ENCODE measurements around the gene ANGEL2.
"Not testable (repeated sequence)": the region's sequence is repeated elsewhere in the genome, so short reads cannot be mapped to it uniquely, and the experiment has no call there.

The ANGEL2 gene

DNA sequence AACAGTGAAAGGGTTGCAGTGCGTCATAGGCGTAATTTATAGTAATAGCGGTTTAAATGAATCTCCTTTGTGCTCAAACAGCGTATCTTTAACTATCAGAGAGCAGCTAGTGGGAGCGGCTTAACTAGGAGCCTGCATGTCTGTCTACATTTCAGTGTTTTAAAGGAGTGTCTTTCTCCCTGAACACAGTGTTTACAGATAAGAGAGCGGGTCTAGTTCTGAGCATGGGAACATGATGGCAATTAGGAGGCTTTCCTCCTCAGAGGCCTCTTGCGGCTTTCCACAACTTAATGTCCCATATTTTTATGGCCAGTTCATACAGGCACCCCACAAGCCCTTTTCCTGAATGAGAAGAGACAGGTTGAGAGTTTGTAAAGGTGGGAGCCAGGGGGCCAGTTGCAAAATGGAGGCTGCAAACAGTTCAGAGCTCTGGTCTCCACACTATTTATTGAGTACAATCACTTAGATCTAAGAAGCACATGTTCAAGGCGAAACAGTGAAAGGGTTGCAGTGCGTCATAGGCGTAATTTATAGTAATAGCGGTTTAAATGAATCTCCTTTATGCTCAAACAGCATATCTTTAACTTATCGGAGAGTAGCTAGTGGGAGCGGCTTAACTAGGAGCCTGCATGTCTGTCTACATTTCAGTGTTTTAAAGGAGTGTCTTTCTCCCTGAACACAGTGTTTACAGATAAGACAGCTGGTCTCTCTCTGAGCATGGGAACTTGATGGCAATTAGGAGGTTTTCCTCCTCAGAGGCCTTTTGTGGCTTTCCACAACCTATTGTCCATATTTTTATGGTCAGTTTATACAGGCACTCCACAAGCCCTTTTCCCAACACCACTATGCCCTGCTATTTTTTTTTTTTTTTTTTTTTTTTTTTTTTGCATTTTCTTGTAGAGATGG lies 29.9 kb upstream of the ANGEL2 start:
- not testable (repeated sequence) for H3K4me1 ChIP-seq (ENCODE audit: control insufficient read depth in 1 of 2, insufficient read depth in 2 of 2, low read length in 2 of 2); H3K18ac ChIP-seq (ENCODE audit: low read length); H3K27ac ChIP-seq (ENCODE audit: low read depth, low read length); H2AK5ac ChIP-seq (ENCODE audit: low read length); H2AFZ ChIP-seq (ENCODE audit: insufficient read depth, low read length, poor library complexity); H4K12ac ChIP-seq (ENCODE audit: low read depth, low read length); H3K4me2 ChIP-seq (ENCODE audit: low read length); H2BK5ac ChIP-seq (ENCODE audit: low read depth, low read length, poor library complexity); H3K79me1 ChIP-seq (ENCODE audit: low read length); H2BK12ac ChIP-seq (ENCODE audit: low read length); H3K9me3 ChIP-seq (ENCODE audit: insufficient read depth, low read depth, low read length); DNase-seq; H3K9ac ChIP-seq (ENCODE audit: low read length); H3K27me3 ChIP-seq (ENCODE audit: insufficient read depth, low read length); H3K4me3 ChIP-seq (ENCODE audit: low read depth, low read length); H3K4ac ChIP-seq (ENCODE audit: low read depth, low read length); H3K23ac ChIP-seq (ENCODE audit: low read length); H4K91ac ChIP-seq (ENCODE audit: low read depth, low read length); H4K8ac ChIP-seq (ENCODE audit: low read depth, low read length); H2BK120ac ChIP-seq (ENCODE audit: insufficient read depth, low read length, poor library complexity); H3K14ac ChIP-seq (ENCODE audit: low read length); H3K36me3 ChIP-seq (ENCODE audit: control insufficient read depth in 1 of 2, insufficient read depth in 2 of 2, low read length in 2 of 2); H3K79me2 ChIP-seq (ENCODE audit: control insufficient read depth, insufficient read depth, low read length, poor library complexity)
- WGBS (ENCODE audit: extremely low coverage, insufficient coverage, insufficient read length), result no CpG with 5 or more reads among the region's 13 CpGs

GRCh38 chr1:213041443-213041842 lies 25.8 kb upstream of the ANGEL2 start:
- no peak overlapping the region for H4K8ac ChIP-seq (ENCODE audit: low read depth, low read length)
- H2BK120ac ChIP-seq (ENCODE audit: insufficient read depth, low read length, poor library complexity), result no peak overlapping the region
- no peaks in the 10 kb centered on the region for H3K79me1 ChIP-seq (ENCODE audit: low read length)
- H4K12ac ChIP-seq (ENCODE audit: low read depth, low read length), result no peak overlapping the region
- H3K4ac ChIP-seq (ENCODE audit: low read depth, low read length), result no peak overlapping the region
- no peak overlapping the region for H2BK5ac ChIP-seq (ENCODE audit: low read depth, low read length, poor library complexity)
- H3K79me2 ChIP-seq (ENCODE audit: control insufficient read depth, insufficient read depth, low read length, poor library complexity), result no peaks in the 10 kb centered on the region
- H2AFZ ChIP-seq (ENCODE audit: insufficient read depth, low read length, poor library complexity), result no peak overlapping the region
- no peak overlapping the region for H3K4me2 ChIP-seq (ENCODE audit: low read length)
- no peaks in the 10 kb centered on the region for H3K4me1 ChIP-seq (ENCODE audit: control insufficient read depth in 1 of 2, insufficient read depth in 2 of 2, low read length in 2 of 2)
- H2AK5ac ChIP-seq (ENCODE audit: low read length), result no peak overlapping the region
- no peak overlapping the region for H4K91ac ChIP-seq (ENCODE audit: low read depth, low read length)
- no peak overlapping the region for H3K14ac ChIP-seq (ENCODE audit: low read length)
- H3K23ac ChIP-seq (ENCODE audit: low read length), result no peak overlapping the region
- no CpG with 5 or more reads among the region's 1 CpG for WGBS (ENCODE audit: extremely low coverage, insufficient coverage, insufficient read length)
- no peak overlapping the region for H3K9ac ChIP-seq (ENCODE audit: low read length)
- DNase-seq, result no peak
- no peak overlapping the region for H3K18ac ChIP-seq (ENCODE audit: low read length)
- H2BK12ac ChIP-seq (ENCODE audit: low read length), result no peak overlapping the region
- no peak overlapping the region for H3K4me3 ChIP-seq (ENCODE audit: low read depth, low read length)
- H3K27me3 ChIP-seq (ENCODE audit: insufficient read depth, low read length), result no peaks in the 10 kb centered on the region
- no peak overlapping the region for H3K27ac ChIP-seq (ENCODE audit: low read depth, low read length)
- H3K9me3 ChIP-seq (ENCODE audit: insufficient read depth, low read depth, low read length), result no peaks in the 10 kb centered on the region
- H3K36me3 ChIP-seq (ENCODE audit: control insufficient read depth in 1 of 2, insufficient read depth in 2 of 2, low read length in 2 of 2), result no peaks in the 10 kb centered on the region

- H3K4me2 ChIP-seq (ENCODE audit: low read length), result no peak overlapping the region
- no CpG with 5 or more reads among the region's 2 CpGs for whole genome bisulfite sequencing (ENCODE audit: extremely low coverage, insufficient coverage, insufficient read length)
- no peak for DNase-seq
These were observed 19.9 kb upstream of the ANGEL2 start for GRCh38 chr1:213035573-213035972.

GRCh38 chr1:213034713-213035112 lies 19.0 kb upstream of the ANGEL2 start:
- no peak overlapping the region for H4K91ac ChIP-seq (ENCODE audit: low read depth, low read length)
- H3K4me3 ChIP-seq (ENCODE audit: low read depth, low read length), result no peak overlapping the region
- no peaks in the 10 kb centered on the region for H3K79me2 ChIP-seq (ENCODE audit: control insufficient read depth, insufficient read depth, low read length, poor library complexity)
- no peak overlapping the region for H2AK5ac ChIP-seq (ENCODE audit: low read length)
- no peak overlapping the region for H3K9ac ChIP-seq (ENCODE audit: low read length)
- no peaks in the 10 kb centered on the region for H3K79me1 ChIP-seq (ENCODE audit: low read length)
- no peak overlapping the region for H2BK5ac ChIP-seq (ENCODE audit: low read depth, low read length, poor library complexity)
- H4K12ac ChIP-seq (ENCODE audit: low read depth, low read length), result no peak overlapping the region
- no peak overlapping the region for H3K18ac ChIP-seq (ENCODE audit: low read length)
- no peak overlapping the region for H4K8ac ChIP-seq (ENCODE audit: low read depth, low read length)
- no peak for DNase-seq
- no peak overlapping the region for H3K4ac ChIP-seq (ENCODE audit: low read depth, low read length)
- H3K4me2 ChIP-seq (ENCODE audit: low read length), result no peak overlapping the region
- no peaks in the 10 kb centered on the region for H3K36me3 ChIP-seq (ENCODE audit: control insufficient read depth in 1 of 2, insufficient read depth in 2 of 2, low read length in 2 of 2)
- no peaks in the 10 kb centered on the region for H3K4me1 ChIP-seq (ENCODE audit: control insufficient read depth in 1 of 2, insufficient read depth in 2 of 2, low read length in 2 of 2)
- WGBS (ENCODE audit: extremely low coverage, insufficient coverage, insufficient read length), result no CpG with 5 or more reads among the region's 1 CpG
- H3K27me3 ChIP-seq (ENCODE audit: insufficient read depth, low read length), result no peaks in the 10 kb centered on the region
- H3K14ac ChIP-seq (ENCODE audit: low read length), result no peak overlapping the region
- no peak overlapping the region for H3K23ac ChIP-seq (ENCODE audit: low read length)
- H2AFZ ChIP-seq (ENCODE audit: insufficient read depth, low read length, poor library complexity), result no peak overlapping the region
- no peak overlapping the region for H2BK120ac ChIP-seq (ENCODE audit: insufficient read depth, low read length, poor library complexity)
- no peak overlapping the region for H3K27ac ChIP-seq (ENCODE audit: low read depth, low read length)
- H2BK12ac ChIP-seq (ENCODE audit: low read length), result no peak overlapping the region
- H3K9me3 ChIP-seq (ENCODE audit: insufficient read depth, low read depth, low read length), result peaks cover 2% of the 10 kb centered on the region

More at GRCh38 chr1:213035573-213035972, 19.9 kb upstream of the ANGEL2 start:
- H3K23ac ChIP-seq (ENCODE audit: low read length), result no peak overlapping the region
- no peak overlapping the region for H3K4me3 ChIP-seq (ENCODE audit: low read depth, low read length)
- no peaks in the 10 kb centered on the region for H3K4me1 ChIP-seq (ENCODE audit: control insufficient read depth in 1 of 2, insufficient read depth in 2 of 2, low read length in 2 of 2)
- no peak overlapping the region for H4K8ac ChIP-seq (ENCODE audit: low read depth, low read length)
- H3K18ac ChIP-seq (ENCODE audit: low read length), result no peak overlapping the region
- H3K9ac ChIP-seq (ENCODE audit: low read length), result no peak overlapping the region
- no peak overlapping the region for H2BK120ac ChIP-seq (ENCODE audit: insufficient read depth, low read length, poor library complexity)
- no peak overlapping the region for H2BK12ac ChIP-seq (ENCODE audit: low read length)
- H3K14ac ChIP-seq (ENCODE audit: low read length), result no peak overlapping the region
- H3K27me3 ChIP-seq (ENCODE audit: insufficient read depth, low read length), result no peaks in the 10 kb centered on the region
- H2BK5ac ChIP-seq (ENCODE audit: low read depth, low read length, poor library complexity), result no peak overlapping the region
- peaks cover 2% of the 10 kb centered on the region for H3K9me3 ChIP-seq (ENCODE audit: insufficient read depth, low read depth, low read length)
- H3K79me1 ChIP-seq (ENCODE audit: low read length), result no peaks in the 10 kb centered on the region
- no peak overlapping the region for H3K27ac ChIP-seq (ENCODE audit: low read depth, low read length)
- H3K4ac ChIP-seq (ENCODE audit: low read depth, low read length), result no peak overlapping the region
- H4K12ac ChIP-seq (ENCODE audit: low read depth, low read length), result no peak overlapping the region
- no peak overlapping the region for H4K91ac ChIP-seq (ENCODE audit: low read depth, low read length)
- no peak overlapping the region for H2AFZ ChIP-seq (ENCODE audit: insufficient read depth, low read length, poor library complexity)
- no peaks in the 10 kb centered on the region for H3K36me3 ChIP-seq (ENCODE audit: control insufficient read depth in 1 of 2, insufficient read depth in 2 of 2, low read length in 2 of 2)
- H3K79me2 ChIP-seq (ENCODE audit: control insufficient read depth, insufficient read depth, low read length, poor library complexity), result no peaks in the 10 kb centered on the region
- no peak overlapping the region for H2AK5ac ChIP-seq (ENCODE audit: low read length)
